Thyroid gland (tissue), 4 donors: ENCODE measurements around the gene NAA15.

ENCODE experiments used
- POLR2A ChIP-seq, 2 donors: fragments of 450-650 bp; IDR thresholded peaks; one replicate each; pipeline ENCODE4 v1.6.1; 2017; ENCODE audit warnings: antibody characterized with exemption in 2 of 2, mild to moderate bottlenecking in 2 of 2, moderate library complexity in 1 of 2
- TF ChIP-seq, protein P1 (sequence below), 6 experiments: fragments of 200-600 bp in 3 of 6; fragments of 450-650 bp in 3 of 6; sonication (generic) in 3 of 6; IDR thresholded peaks; one replicate each; pipeline ENCODE4 v1.5.1; 2016 to 2019; ENCODE audit warnings: antibody characterized with exemption in 6 of 6, mild to moderate bottlenecking in 2 of 6, inconsistent platforms in 1 of 6, moderate library complexity in 1 of 6

DNA sequence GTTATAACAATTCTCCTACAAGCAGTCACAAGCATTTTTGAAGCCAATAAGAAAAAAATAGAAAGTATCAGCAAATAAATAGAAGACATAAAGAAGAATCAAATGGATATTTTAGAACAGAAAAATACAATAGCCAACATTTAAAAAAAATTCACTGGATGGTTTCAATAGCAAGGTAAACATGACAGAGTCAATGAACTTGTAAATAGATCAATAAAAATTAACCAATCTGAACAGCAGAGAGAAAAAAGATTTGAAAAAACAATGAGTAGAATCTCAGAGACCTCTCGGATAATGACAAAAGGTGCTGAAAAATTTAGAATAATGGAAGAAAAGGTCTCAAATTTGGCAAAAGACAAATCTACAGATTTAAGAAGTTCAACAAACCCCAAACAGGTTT, 119.3 kb downstream of the NAA15 start:
- TF ChIP-seq, protein P1, sequence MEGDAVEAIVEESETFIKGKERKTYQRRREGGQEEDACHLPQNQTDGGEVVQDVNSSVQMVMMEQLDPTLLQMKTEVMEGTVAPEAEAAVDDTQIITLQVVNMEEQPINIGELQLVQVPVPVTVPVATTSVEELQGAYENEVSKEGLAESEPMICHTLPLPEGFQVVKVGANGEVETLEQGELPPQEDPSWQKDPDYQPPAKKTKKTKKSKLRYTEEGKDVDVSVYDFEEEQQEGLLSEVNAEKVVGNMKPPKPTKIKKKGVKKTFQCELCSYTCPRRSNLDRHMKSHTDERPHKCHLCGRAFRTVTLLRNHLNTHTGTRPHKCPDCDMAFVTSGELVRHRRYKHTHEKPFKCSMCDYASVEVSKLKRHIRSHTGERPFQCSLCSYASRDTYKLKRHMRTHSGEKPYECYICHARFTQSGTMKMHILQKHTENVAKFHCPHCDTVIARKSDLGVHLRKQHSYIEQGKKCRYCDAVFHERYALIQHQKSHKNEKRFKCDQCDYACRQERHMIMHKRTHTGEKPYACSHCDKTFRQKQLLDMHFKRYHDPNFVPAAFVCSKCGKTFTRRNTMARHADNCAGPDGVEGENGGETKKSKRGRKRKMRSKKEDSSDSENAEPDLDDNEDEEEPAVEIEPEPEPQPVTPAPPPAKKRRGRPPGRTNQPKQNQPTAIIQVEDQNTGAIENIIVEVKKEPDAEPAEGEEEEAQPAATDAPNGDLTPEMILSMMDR (IDR thresholded peaks at IDR 0.05) = no peak
- TF ChIP-seq POLR2A (IDR thresholded peaks at IDR 0.05) = no peak
